ENCODE results near the gene VDAC2. TPM values are rescaled to one million over a fixed set of nuclear protein-coding genes. Genes with fewer than 3 reads are reported as not detected.

The VDAC2 gene
- total RNA-seq, 2 donors from 2014 or later, result 207 to 229 TPM

DNA sequence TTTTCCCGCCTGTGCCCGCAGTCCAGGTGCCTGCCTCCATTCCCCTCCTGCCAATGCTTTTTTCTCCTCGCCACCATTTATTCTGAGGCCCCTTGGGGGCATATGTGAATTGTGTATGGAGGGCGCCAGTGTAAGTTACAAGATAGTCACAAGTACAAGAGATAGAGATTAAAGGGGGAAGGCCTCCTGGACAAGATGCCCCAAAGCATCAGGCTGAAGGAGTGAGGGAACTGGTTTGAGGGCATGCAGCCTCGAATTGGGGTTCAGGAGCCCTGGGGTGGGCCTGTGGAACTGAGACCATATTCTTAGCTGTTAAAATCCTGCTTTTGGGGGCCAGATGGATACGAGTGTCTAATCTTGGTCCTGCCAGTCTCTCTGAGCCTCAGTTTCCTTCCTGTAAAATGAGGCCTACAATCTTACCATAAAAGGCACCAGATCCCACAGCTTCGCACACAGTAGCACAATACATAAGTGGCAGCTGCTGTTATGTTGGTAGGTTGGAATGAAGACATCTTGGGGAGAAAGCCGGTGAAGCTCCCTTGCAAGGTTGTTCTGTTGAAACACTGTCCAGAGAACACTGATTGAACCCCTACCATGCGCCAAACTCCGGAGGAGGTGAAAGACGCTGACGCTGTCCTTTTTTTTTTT lies 25.7 kb downstream of the VDAC2 start:
- peaks cover 6 to 7% of the 10 kb centered on the region in 2 donors for H3K36me3 Mint-ChIP-seq (ENCODE audit: insufficient read depth in 2 of 2)
- DNase-seq, result no peak
- H3K27me3 Mint-ChIP-seq (ENCODE audit: low read depth), result no peaks in the 10 kb centered on the region
- H3K4me1 Mint-ChIP-seq (ENCODE audit: low read depth), result peaks cover 20% of the 10 kb centered on the region
- H3K27ac Mint-ChIP-seq, result peak overlapping the region; percentile 96
- peak overlapping the region; percentile 72 to 82 for H3K4me3 Mint-ChIP-seq
- H3K9me3 Mint-ChIP-seq, result no peaks in the 10 kb centered on the region
- no peak for ATAC-seq (replicated peaks in 1 of 2)

- Mint-ChIP-seq H3K27ac (no peak overlapping the region), H3K9me3 (no peaks in the 10 kb centered on the region), H3K4me3 (no peak overlapping the region), H3K36me3 (ENCODE audit: insufficient read depth in 2 of 2) (no peaks in the 10 kb centered on the region), H3K4me1 (ENCODE audit: low read depth) (peaks cover 12% of the 10 kb centered on the region), H3K27me3 (ENCODE audit: low read depth) (no peaks in the 10 kb centered on the region)
- ATAC-seq (replicated peaks in 1 of 2) (no peak), DNase-seq (no peak)
Observed at GRCh38 chr10:75238182-75239095, 27.8 kb downstream of the VDAC2 start.

- Mint-ChIP-seq H3K27ac (peak overlapping the region; percentile 46), H3K4me1 (ENCODE audit: low read depth) (peaks cover 8% of the 10 kb centered on the region), H3K27me3 (ENCODE audit: low read depth) (no peaks in the 10 kb centered on the region), H3K4me3 (no peak overlapping the region), H3K36me3 (ENCODE audit: insufficient read depth in 2 of 2) (no peaks in the 10 kb centered on the region), H3K9me3 (no peaks in the 10 kb centered on the region)
- DNase-seq (no peak), ATAC-seq (replicated peaks in 1 of 2) (no peak)
Observed at GRCh38 chr10:75239096-75239790, 28.6 kb downstream of the VDAC2 start.

GRCh38 chr10:75240329-75241076 lies 29.9 kb downstream of the VDAC2 start:
- H3K4me1 Mint-ChIP-seq (ENCODE audit: low read depth), result peaks cover 8% of the 10 kb centered on the region

DNA sequence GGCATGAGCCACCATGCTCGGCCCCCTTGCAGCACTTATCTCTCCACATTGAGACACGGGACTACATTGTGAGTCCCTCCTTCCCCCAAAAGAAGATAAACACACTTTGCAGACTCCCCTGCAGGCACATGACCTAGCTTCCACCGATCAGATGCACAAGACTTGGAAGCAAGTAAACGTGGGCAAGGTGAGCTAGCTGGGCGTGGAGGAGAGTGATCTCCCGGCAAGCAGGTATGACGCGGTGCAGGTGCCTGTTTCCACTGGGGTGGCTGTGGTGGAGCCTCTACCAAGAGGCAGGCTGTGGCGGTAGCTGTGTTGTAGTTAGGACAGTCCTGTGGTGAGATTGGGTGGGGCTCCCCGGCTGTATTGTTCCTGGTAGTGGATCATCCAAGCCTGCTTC lies 32.8 kb downstream of the VDAC2 start:
- Mint-ChIP-seq H3K27me3 (ENCODE audit: low read depth) (no peaks in the 10 kb centered on the region), H3K9me3 (no peaks in the 10 kb centered on the region), H3K27ac (no peak overlapping the region), H3K4me3 (no peak overlapping the region), H3K36me3 (ENCODE audit: insufficient read depth in 2 of 2) (no peaks in the 10 kb centered on the region), H3K4me1 (ENCODE audit: low read depth) (no peaks in the 10 kb centered on the region)
- ATAC-seq (replicated peaks in 1 of 2) (no peak), DNase-seq (no peak)

More at GRCh38 chr10:75240329-75241076, 29.9 kb downstream of the VDAC2 start:
- ATAC-seq (replicated peaks in 1 of 2) (no peak), DNase-seq (no peak)
- H3K4me3 Mint-ChIP-seq, result no peak overlapping the region
- no peaks in the 10 kb centered on the region for H3K36me3 Mint-ChIP-seq (ENCODE audit: insufficient read depth in 2 of 2)
- no peak overlapping the region for H3K27ac Mint-ChIP-seq
- no peaks in the 10 kb centered on the region for H3K27me3 Mint-ChIP-seq (ENCODE audit: low read depth)
- H3K9me3 Mint-ChIP-seq, result no peaks in the 10 kb centered on the region

GRCh38 chr10:75244487-75245353 lies 34.1 kb downstream of the VDAC2 start:
- Mint-ChIP-seq H3K9me3 (no peaks in the 10 kb centered on the region), H3K36me3 (ENCODE audit: insufficient read depth in 2 of 2) (no peaks in the 10 kb centered on the region), H3K27me3 (ENCODE audit: low read depth) (no peaks in the 10 kb centered on the region), H3K4me3 (no peak overlapping the region), H3K27ac (no peak overlapping the region), H3K4me1 (ENCODE audit: low read depth) (no peaks in the 10 kb centered on the region)
- DNase-seq (no peak), ATAC-seq (replicated peaks in 1 of 2) (no peak)

DNA sequence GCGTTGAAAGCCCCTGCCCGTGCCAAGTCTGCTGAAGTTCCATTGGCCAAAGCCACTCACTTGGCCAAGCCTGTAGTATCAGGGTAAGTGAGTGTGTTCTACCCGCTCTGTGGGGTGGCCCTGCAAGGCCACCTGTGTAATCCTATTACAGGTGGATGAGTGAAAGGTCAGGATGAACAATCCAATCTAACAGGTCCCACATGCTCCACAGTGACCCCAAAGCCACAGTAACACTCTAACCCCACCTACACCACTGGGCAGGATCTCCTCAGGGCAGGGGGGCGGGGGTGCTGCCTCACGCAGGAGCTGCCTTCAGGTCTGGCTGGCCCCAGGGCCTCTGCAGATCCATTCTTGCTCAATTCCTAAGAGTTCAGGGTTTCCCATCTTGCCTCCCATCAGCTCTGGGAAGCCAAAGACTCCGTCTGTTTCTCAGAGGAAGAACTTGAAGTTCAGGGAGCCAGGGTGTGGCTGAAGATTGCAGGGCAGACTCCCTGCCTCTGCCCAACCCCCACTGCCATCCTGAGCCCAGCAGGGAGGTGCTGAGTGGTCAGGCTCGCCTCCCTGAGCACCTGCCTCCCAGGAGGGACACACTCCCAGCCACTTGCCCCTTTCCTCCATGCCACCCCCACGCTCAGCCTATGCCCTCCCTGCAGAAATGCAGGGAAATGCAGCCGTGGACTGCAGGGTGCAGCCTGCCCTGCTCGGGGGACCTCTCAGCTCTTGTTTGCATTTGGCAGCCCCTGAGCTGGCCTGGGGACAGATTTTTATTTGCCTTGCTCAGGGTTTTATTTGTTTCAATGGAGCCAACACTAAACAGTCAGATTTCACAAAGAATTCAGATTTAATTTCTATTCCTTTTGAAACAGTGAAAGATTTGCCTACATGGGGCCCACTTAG lies 35.0 kb downstream of the VDAC2 start:
- DNase-seq (no peak), ATAC-seq (replicated peaks in 1 of 2) (no peak)
- no peak overlapping the region for H3K27ac Mint-ChIP-seq
- H3K36me3 Mint-ChIP-seq (ENCODE audit: insufficient read depth in 2 of 2), result no peaks in the 10 kb centered on the region
- no peaks in the 10 kb centered on the region for H3K27me3 Mint-ChIP-seq (ENCODE audit: low read depth)
- H3K9me3 Mint-ChIP-seq, result no peaks in the 10 kb centered on the region
- no peak overlapping the region for H3K4me3 Mint-ChIP-seq
- H3K4me1 Mint-ChIP-seq (ENCODE audit: low read depth), result no peaks in the 10 kb centered on the region

- Mint-ChIP-seq H3K27ac (no peak overlapping the region), H3K36me3 (ENCODE audit: insufficient read depth in 2 of 2) (no peaks in the 10 kb centered on the region)
- no peak for DNase-seq
Observed at GRCh38 chr10:75246506-75246905, 35.9 kb downstream of the VDAC2 start.

DNA sequence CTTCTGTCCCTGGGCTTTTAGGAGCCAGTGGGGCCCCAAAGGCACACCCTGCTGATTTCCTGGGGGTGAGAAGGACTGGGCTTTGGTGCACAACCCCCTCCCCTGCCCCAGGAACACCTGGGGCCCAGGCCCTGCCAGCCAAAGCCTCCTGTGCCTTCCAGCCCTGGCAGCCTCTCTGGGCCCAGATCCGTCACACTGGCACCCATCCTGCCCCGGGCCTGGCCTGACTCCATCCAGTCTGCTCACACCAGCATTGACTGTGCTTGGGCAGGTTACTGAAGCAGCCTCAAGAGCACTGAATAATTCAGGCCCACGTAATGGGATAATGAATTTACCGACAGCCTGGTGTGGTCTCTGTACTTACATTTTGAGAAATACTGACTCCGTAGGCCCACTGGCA lies 37.2 kb downstream of the VDAC2 start:
- H3K9me3 Mint-ChIP-seq, result peaks cover 0 to 4% of the 10 kb centered on the region in 2 donors
- H3K4me3 Mint-ChIP-seq, result no peak overlapping the region
- no peaks in the 10 kb centered on the region for H3K27me3 Mint-ChIP-seq (ENCODE audit: low read depth)
- H3K4me1 Mint-ChIP-seq (ENCODE audit: low read depth), result no peaks in the 10 kb centered on the region
- no peak for DNase-seq
- no peak overlapping the region for H3K27ac Mint-ChIP-seq
- H3K36me3 Mint-ChIP-seq (ENCODE audit: insufficient read depth in 2 of 2), result no peaks in the 10 kb centered on the region
- ATAC-seq (replicated peaks in 1 of 2), result no peak

More at GRCh38 chr10:75246506-75246905, 35.9 kb downstream of the VDAC2 start:
- ATAC-seq (replicated peaks in 1 of 2), result no peak
- no peak overlapping the region for H3K4me3 Mint-ChIP-seq
- H3K27me3 Mint-ChIP-seq (ENCODE audit: low read depth), result no peaks in the 10 kb centered on the region
- H3K9me3 Mint-ChIP-seq, result no peaks in the 10 kb centered on the region
- no peaks in the 10 kb centered on the region for H3K4me1 Mint-ChIP-seq (ENCODE audit: low read depth)

DNA sequence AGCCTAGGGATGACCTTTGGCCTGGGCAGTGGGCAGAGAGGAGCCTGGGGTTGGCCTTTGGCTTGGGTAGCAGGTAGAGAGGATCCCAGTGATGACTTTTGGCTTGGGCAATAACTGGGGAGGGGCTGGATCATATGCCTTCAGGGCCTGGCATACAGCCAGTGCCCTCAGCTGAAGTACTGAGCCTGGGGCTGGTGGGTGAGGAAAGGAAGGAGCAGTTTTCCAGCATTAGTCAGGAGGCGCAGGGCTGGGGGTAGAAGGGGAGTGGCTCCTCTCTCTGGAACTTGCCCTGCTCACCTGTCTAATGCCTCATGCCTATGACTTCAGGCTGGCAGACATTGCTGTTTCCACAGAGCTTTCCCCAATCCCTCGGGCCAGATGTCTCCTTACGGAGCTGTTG lies 40.3 kb downstream of the VDAC2 start:
- H3K4me3 Mint-ChIP-seq, result no peak overlapping the region
- H3K27me3 Mint-ChIP-seq (ENCODE audit: low read depth), result no peaks in the 10 kb centered on the region
- DNase-seq (no peak), ATAC-seq (replicated peaks in 1 of 2) (no peak)
- peaks cover 7 to 10% of the 10 kb centered on the region in 2 donors for H3K36me3 Mint-ChIP-seq (ENCODE audit: insufficient read depth in 2 of 2)
- peaks cover 7 to 9% of the 10 kb centered on the region in 2 donors for H3K9me3 Mint-ChIP-seq
- no peak overlapping the region for H3K27ac Mint-ChIP-seq
- H3K4me1 Mint-ChIP-seq (ENCODE audit: low read depth), result no peaks in the 10 kb centered on the region

Data from activated T-cell treated with anti-CD3 and anti-CD28 coated beads, Interleukin-2, amount 50 U/mL, for 72 hours (primary cell).